HepG2 (cell line): Measurements from ENCODE around the gene PRR23E. TPM values are rescaled to one million over a fixed set of nuclear protein-coding genes. Genes with fewer than 3 reads are reported as not detected.

Experiments
- ATAC-seq: fragments of 200-7000 bp; cut with Tn5 transposase; 3 replicates; pipeline ENCODE4 v1.9.1; 2020; ENCODE audit warnings: mild to moderate bottlenecking, moderate library complexity
- BruUV-seq: library from RNA; stranded (reverse); fragments of 400-500 nt; replicated peaks from 2 replicates; lab custom pipeline; 2021; lab: Mats Ljungman, UMichigan
- CTCF ChIA-PET: fragments of 300-600 bp; formaldehyde crosslinking; extraction: SDS; loops from one replicate; lab custom pipeline; 2021; ENCODE audit warnings: low total read pairs, inconsistent platforms, low intra/inter-chr PET ratio; lab: Yijun Ruan, JAX
- POLR2A ChIA-PET: fragments of 350-600 bp; sonication (Branson Sonifier 250); formaldehyde crosslinking; loops from one replicate; lab custom pipeline; 2020; ENCODE audit warnings: antibody characterized with exemption, inconsistent platforms; lab: Yijun Ruan, JAX
- DNase-seq: peaks from one replicate; pipeline ENCODE4 v3.0.0-alpha.2; 2015; ENCODE audit warnings: low spot score
- FAIRE-seq: peaks from 3 replicates; lab custom pipeline; 2011; peaks lifted over from hg19 to GRCh38; lab: Jason Lieb, UNC
- H2AFZ ChIP-seq: one replicate; pipeline ENCODE4 v1.6.1; 2011; ENCODE audit warnings: low read length, inconsistent platforms
- H3K27ac ChIP-seq: fragments of 300-600 bp; 3 replicates; pipeline ENCODE4 v1.8.0; 2011; ENCODE audit warnings: mixed run types, mild to moderate bottlenecking, mixed read lengths, low read length, inconsistent platforms; ENCODE audit not compliant: insufficient read depth; ENCODE audit errors: extremely low read length
- H3K27me3 ChIP-seq, 2 experiments: fragments of 200-600 bp in 1 of 2; 2 replicates in 1 of 2; 3 replicates in 1 of 2; pipeline versions ENCODE4 v1.6.0 to v1.8.0; 2011; ENCODE audit warnings: low read length in 2 of 2, mild to moderate bottlenecking in 2 of 2, moderate library complexity in 2 of 2, inconsistent platforms in 1 of 2; ENCODE audit not compliant: insufficient read depth in 2 of 2, control insufficient read depth in 1 of 2
- H3K36me3 ChIP-seq, 2 experiments: fragments of 200-600 bp in 1 of 2; replicated peaks in 1 of 2; 2 replicates in 1 of 2; 3 replicates in 1 of 2; pipeline versions ENCODE4 v1.5.1 to v1.8.0; 2011; ENCODE audit warnings: low read length in 2 of 2, inconsistent platforms in 1 of 2; ENCODE audit not compliant: insufficient read depth in 2 of 2, control insufficient read depth in 1 of 2
- H3K4me1 ChIP-seq: 2 replicates; pipeline ENCODE4 v1.5.1; 2012; ENCODE audit warnings: low read length, inconsistent platforms; ENCODE audit not compliant: insufficient read depth
- H3K4me2 ChIP-seq: 2 replicates; pipeline ENCODE4 v1.6.0; 2011; ENCODE audit warnings: low read depth, low read length, inconsistent platforms
- H3K4me3 ChIP-seq, 3 experiments: fragments of 200-600 bp in 1 of 3; sonication (generic), shearing (Covaris generic) in 1 of 3; replicated peaks in 1 of 3; 2 replicates each; pipeline ENCODE4 v1.5.1; 2011 to 2016; ENCODE audit warnings: low read length in 3 of 3, inconsistent platforms in 2 of 3, low read depth in 2 of 3, mild to moderate bottlenecking in 2 of 3, control low read depth in 1 of 3, mixed read lengths in 1 of 3; ENCODE audit not compliant: insufficient read depth in 1 of 3
- H3K79me2 ChIP-seq: one replicate; pipeline ENCODE4 v1.6.1; 2011; ENCODE audit warnings: low read length, inconsistent platforms; ENCODE audit not compliant: insufficient read depth
- H3K9ac ChIP-seq: 2 replicates; pipeline ENCODE4 v1.6.0; 2011; ENCODE audit warnings: mild to moderate bottlenecking, low read depth, low read length, inconsistent platforms; ENCODE audit not compliant: insufficient read depth
- H3K9me3 ChIP-seq: 2 replicates; pipeline ENCODE4 v1.5.1; 2012; ENCODE audit warnings: mild to moderate bottlenecking, low read length
- H4K20me1 ChIP-seq: 2 replicates; pipeline ENCODE4 v1.6.0; 2011; ENCODE audit warnings: inconsistent platforms, mild to moderate bottlenecking, low read length, moderate library complexity; ENCODE audit not compliant: insufficient read depth
- BRCA1 ChIP-seq: sonication (generic); formaldehyde crosslinking; IDR thresholded peaks from 2 replicates; pipeline ENCODE4 v1.4.0; 2020; ENCODE audit warnings: missing genetic modification reagents
- CBFB ChIP-seq: sonication (generic); formaldehyde crosslinking; IDR thresholded peaks from 2 replicates; pipeline ENCODE4 v1.4.0; 2020; ENCODE audit warnings: missing genetic modification reagents
- CENPX ChIP-seq: sonication (generic); formaldehyde crosslinking; IDR thresholded peaks from 2 replicates; pipeline ENCODE4 v1.9.0; 2021; ENCODE audit warnings: mild to moderate bottlenecking, missing genetic modification reagents, moderate library complexity
- ELF4 ChIP-seq: sonication (generic); formaldehyde crosslinking; IDR thresholded peaks from 2 replicates; pipeline ENCODE4 v1.5.0; 2020; ENCODE audit warnings: missing genetic modification reagents, mild to moderate bottlenecking, moderate library complexity, borderline replicate concordance
- PCBP2 ChIP-seq: fragments of 200-400 bp; formaldehyde crosslinking; optimal IDR thresholded peaks from 2 replicates; pipeline ENCODE3; 2018; ENCODE audit warnings: low read length, low read depth; ENCODE audit not compliant: poor library complexity, severe bottlenecking
- PHF21A ChIP-seq: sonication (generic); formaldehyde crosslinking; IDR thresholded peaks from 2 replicates; pipeline ENCODE4 v1.5.0; 2020; ENCODE audit warnings: mild to moderate bottlenecking, missing genetic modification reagents
- SIN3B ChIP-seq: fragments of 150-350 bp; IDR thresholded peaks from 2 replicates; pipeline ENCODE4 v1.6.1; 2014; ENCODE audit warnings: low read length
- TMF1 ChIP-seq: sonication (generic); formaldehyde crosslinking; IDR thresholded peaks from 2 replicates; pipeline ENCODE4 v1.8.1; 2022; ENCODE audit warnings: low read depth, missing genetic modification reagents
- WIZ ChIP-seq: sonication (generic); formaldehyde crosslinking; IDR thresholded peaks from 2 replicates; pipeline ENCODE4 v1.5.1; 2020; ENCODE audit warnings: mild to moderate bottlenecking, missing genetic modification reagents
- YY1 ChIP-seq: IDR thresholded peaks from 2 replicates; pipeline ENCODE4 v1.6.1; 2011; ENCODE audit warnings: low read length, low read depth, moderate library complexity, mild to moderate bottlenecking; ENCODE audit not compliant: insufficient read depth, insufficient replicate concordance
- ZFP41 ChIP-seq: sonication (generic); formaldehyde crosslinking; IDR thresholded peaks from 2 replicates; pipeline ENCODE4 v1.4.0; 2020; ENCODE audit warnings: mild to moderate bottlenecking, missing genetic modification reagents, borderline replicate concordance
- ZKSCAN5 ChIP-seq: sonication (generic); formaldehyde crosslinking; IDR thresholded peaks from 2 replicates; pipeline ENCODE4 v1.5.1; 2020; ENCODE audit warnings: mild to moderate bottlenecking, missing genetic modification reagents
- ZMYM3 ChIP-seq: sonication (generic); formaldehyde crosslinking; IDR thresholded peaks from 2 replicates; pipeline ENCODE4 v1.5.1; 2020; ENCODE audit warnings: mild to moderate bottlenecking, missing genetic modification reagents
- ZNF20 ChIP-seq: sonication (generic); formaldehyde crosslinking; IDR thresholded peaks from 2 replicates; pipeline ENCODE4 v1.4.0; 2020; ENCODE audit warnings: mild to moderate bottlenecking, moderate library complexity, missing genetic modification reagents
- ZNF335 ChIP-seq: sonication (generic); formaldehyde crosslinking; IDR thresholded peaks from 2 replicates; pipeline ENCODE4 v1.4.0; 2020; ENCODE audit warnings: missing genetic modification reagents
- ZNF598 ChIP-seq: sonication (generic); formaldehyde crosslinking; IDR thresholded peaks from 2 replicates; pipeline ENCODE4 v1.5.1; 2020; ENCODE audit warnings: mild to moderate bottlenecking, missing genetic modification reagents, borderline replicate concordance
- ZNF614 ChIP-seq: IDR thresholded peaks from 2 replicates; pipeline ENCODE4 v1.6.1; 2018; ENCODE audit warnings: missing biosample characterization, missing genetic modification reagents, inconsistent platforms, borderline replicate concordance
- WGBS: methylation state at CpG from one replicate; pipeline ENCODE4 v1.1.6; 2017; ENCODE audit warnings: low lambda C conversion rate; 5-methylcytosine and 5-hydroxymethylcytosine counted together
- in situ Hi-C: cut with HindIII; loops from 2 replicates; pipeline ENCODE4 v1.10.0; 2017; ENCODE audit warnings: low pct_unique_long_range_greater_than_20kb; ENCODE audit not compliant: extremely low pct_ligation_motif_present
- intact Hi-C: fragments of 100-400 bp; cut with micrococcal nuclease; formaldehyde crosslinking; loops from one replicate; pipeline ENCODE4 v1.10.0; 2022; ENCODE audit not compliant: unreplicated experiment
- polyA plus RNA-seq, 8 experiments: library from polyadenylated mRNA; depleted of rRNA in 3 of 8; stranded (reverse) in 7 of 8; unstranded in 1 of 8; fragments of >200 nt; fragmentation: Illumina TruSeq in 4 of 8; extraction: Trizol in 4 of 8; gene quantifications; 2 replicates each; pipeline versions ENCODE4 v1.2.1 to v1.2.3, GENCODE V29; 2011 to 2016; ENCODE audit warnings: low read depth in 4 of 8, missing spikeins in 1 of 8, mixed read lengths in 1 of 8; ENCODE audit not compliant: insufficient read depth in 1 of 8
- total RNA-seq, 5 experiments: library from RNA; depleted of rRNA; stranded (reverse); fragments of >200 nt; fragmentation: Illumina TruSeq; extraction: Trizol; gene quantifications; 2 replicates each; pipeline ENCODE4 v1.2.3, GENCODE V29; 2016; ENCODE audit warnings: low read depth in 1 of 5

PRR23E gene
- total and polyA plus RNA-seq, 2 of the 13 experiments (the other 11 are each of a cell fraction or from before 2014, with no cell fraction given), result not detected

GRCh38 chr3:127217596-127218453, 24.9 kb downstream of the PRR23E start:
- H4K20me1 ChIP-seq, result no peaks in the 10 kb centered on the region
- no peak for TF ChIP-seq PHF21A
- TF ChIP-seq ZMYM3 (CRISPR knock-in tag), result no peak
- TF ChIP-seq ELF4, result no peak
- no peak for TF ChIP-seq ZNF598 (CRISPR knock-in tag)
- TF ChIP-seq ZNF335 (CRISPR knock-in tag), result no peak
- TF ChIP-seq CBFB, result no peak
- no peak for TF ChIP-seq ZFP41 (CRISPR knock-in tag)
- TF ChIP-seq CENPX (CRISPR knock-in tag), result no peak
- TF ChIP-seq ZNF20, result no peak
- TF ChIP-seq BRCA1, result no peak
- no peak for TF ChIP-seq YY1
- TF ChIP-seq TMF1 (CRISPR knock-in tag), result no peak
- no peak for TF ChIP-seq ZNF614
- no peak for TF ChIP-seq SIN3B
- TF ChIP-seq ZKSCAN5 (CRISPR knock-in tag), result no peak
- no peak for TF ChIP-seq PCBP2
- no peak for TF ChIP-seq WIZ (CRISPR knock-in tag)
- no peaks in the 10 kb centered on the region for H3K9me3 ChIP-seq
- POLR2A ChIA-PET, result no interaction called here
- intact Hi-C loops (no loop called here), in situ Hi-C loops (no loop called here)
- ATAC-seq, result no peak
- H3K27ac ChIP-seq, result no peak overlapping the region
- no peak for FAIRE-seq
- CTCF ChIA-PET, result no interaction called here
- H3K4me2 ChIP-seq, result no peak overlapping the region
- H3K27me3 ChIP-seq, result peaks cover 2 to 51% of the 10 kb centered on the region in 2 experiments; a peak in 4 of 5 replicates
- BruUV-seq, result no TSS peak
- no peak for DNase-seq
- no peaks in the 10 kb centered on the region for H3K4me1 ChIP-seq
- 17% methylated on average over 9 of the region's 9 CpGs for WGBS
- H3K9ac ChIP-seq, result no peak overlapping the region
- H3K4me3 ChIP-seq, result no peak overlapping the region
- no peak overlapping the region for H2AFZ ChIP-seq
- no peaks in the 10 kb centered on the region for H3K36me3 ChIP-seq
- no peaks in the 10 kb centered on the region for H3K79me2 ChIP-seq
